GM13976 (cell line): ENCODE measurements around the gene MTMR6.

Experiments used
- DNase-seq: peaks from one replicate; pipeline ENCODE4 v3.0.0; 2012; ENCODE audit warnings: low spot score
- in situ Hi-C: fragments of 300-500 bp; cut with MboI; formaldehyde crosslinking; loops from one replicate; pipeline ENCODE4 v1.12.0; 2022; ENCODE audit warnings: low sequenced_read_pairs, mixed read lengths, inconsistent platforms; ENCODE audit not compliant: unreplicated experiment
- TF ChIP-seq, protein P1 (sequence below): IDR thresholded peaks from 2 replicates; pipeline ENCODE4 v1.5.1; 2012; ENCODE audit warnings: borderline replicate concordance, mild to moderate bottlenecking; ENCODE audit not compliant: insufficient read depth; ENCODE audit errors: extremely low read depth, missing control alignments, control extremely low read depth

Gene MTMR6

DNA sequence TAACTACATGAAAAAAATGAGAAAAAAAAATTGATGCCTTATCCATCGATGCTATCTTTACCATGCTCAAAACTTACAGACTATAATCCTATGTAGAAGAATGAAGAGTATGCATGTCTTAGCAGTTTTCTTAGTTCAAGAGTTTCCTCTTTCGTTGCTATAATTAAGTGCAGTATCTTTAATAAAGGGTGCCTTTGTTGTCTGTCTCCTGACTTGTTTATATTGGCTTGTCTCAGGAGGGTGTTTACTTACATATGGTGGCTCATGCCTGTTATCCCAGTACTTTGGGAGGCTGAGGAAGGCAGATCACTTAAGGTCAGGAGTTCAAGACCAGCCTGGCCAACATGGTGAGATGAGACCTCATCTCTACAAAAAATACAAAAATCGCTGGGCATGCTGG, 44.3 kb downstream of the MTMR6 start:
- TF ChIP-seq, protein P1, sequence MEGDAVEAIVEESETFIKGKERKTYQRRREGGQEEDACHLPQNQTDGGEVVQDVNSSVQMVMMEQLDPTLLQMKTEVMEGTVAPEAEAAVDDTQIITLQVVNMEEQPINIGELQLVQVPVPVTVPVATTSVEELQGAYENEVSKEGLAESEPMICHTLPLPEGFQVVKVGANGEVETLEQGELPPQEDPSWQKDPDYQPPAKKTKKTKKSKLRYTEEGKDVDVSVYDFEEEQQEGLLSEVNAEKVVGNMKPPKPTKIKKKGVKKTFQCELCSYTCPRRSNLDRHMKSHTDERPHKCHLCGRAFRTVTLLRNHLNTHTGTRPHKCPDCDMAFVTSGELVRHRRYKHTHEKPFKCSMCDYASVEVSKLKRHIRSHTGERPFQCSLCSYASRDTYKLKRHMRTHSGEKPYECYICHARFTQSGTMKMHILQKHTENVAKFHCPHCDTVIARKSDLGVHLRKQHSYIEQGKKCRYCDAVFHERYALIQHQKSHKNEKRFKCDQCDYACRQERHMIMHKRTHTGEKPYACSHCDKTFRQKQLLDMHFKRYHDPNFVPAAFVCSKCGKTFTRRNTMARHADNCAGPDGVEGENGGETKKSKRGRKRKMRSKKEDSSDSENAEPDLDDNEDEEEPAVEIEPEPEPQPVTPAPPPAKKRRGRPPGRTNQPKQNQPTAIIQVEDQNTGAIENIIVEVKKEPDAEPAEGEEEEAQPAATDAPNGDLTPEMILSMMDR = no peak
- no peak for DNase-seq
- in situ Hi-C loops = no loop called here

- DNase-seq = no peak
- in situ Hi-C loops = no loop called here
These were observed 46.3 kb downstream of the MTMR6 start for GRCh38 chr13:25241007-25241406.

GRCh38 chr13:25237083-25237482, 50.2 kb downstream of the MTMR6 start:
- DNase-seq = no peak
- in situ Hi-C loops = no loop called here
- TF ChIP-seq, protein P1 = no peak

More at GRCh38 chr13:25241007-25241406, 46.3 kb downstream of the MTMR6 start:
- TF ChIP-seq, protein P1 = no peak

GRCh38 chr13:25233861-25234260, 53.4 kb downstream of the MTMR6 start:
- TF ChIP-seq, protein P1 = no peak
- DNase-seq = no peak
- in situ Hi-C loops = no loop called here

DNA sequence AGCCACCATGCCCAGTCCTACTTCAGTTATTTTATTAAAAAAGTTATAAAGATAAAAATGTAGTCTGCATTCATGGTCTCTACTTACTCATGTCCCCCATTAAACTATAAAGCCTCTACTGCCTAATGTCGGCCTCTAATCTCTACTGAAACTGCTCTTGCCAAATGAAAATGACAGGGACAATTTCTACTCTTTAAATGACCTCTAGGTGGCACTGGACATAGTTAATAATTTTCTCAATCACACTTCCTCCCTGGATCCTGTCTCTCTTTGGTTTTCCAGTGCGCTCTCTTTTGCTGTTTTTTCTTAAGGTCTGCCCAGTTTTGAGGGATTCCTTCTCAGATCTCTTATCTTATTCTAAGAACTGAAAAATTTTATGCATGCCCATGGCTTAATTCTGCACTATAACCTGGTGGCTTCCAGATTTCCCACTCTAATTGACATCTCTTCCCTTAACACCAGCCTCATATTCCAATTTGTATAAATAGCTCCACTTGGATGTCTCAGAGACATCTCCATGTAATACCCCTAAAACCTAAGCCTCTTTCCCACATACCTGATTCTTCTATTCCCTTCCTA, 54.3 kb downstream of the MTMR6 start:
- in situ Hi-C loops = no loop called here
- DNase-seq = peak; percentile 58

GRCh38 chr13:25231517-25231916, 55.8 kb downstream of the MTMR6 start:
- TF ChIP-seq, protein P1 = no peak
- DNase-seq = no peak
- in situ Hi-C loops = no loop called here

More for the DNA sequence above, 54.3 kb downstream of the MTMR6 start:
- TF ChIP-seq, protein P1 = peak; percentile 36

GRCh38 chr13:25227690-25228089, 59.6 kb downstream of the MTMR6 start:
- DNase-seq = no peak
- TF ChIP-seq, protein P1 = no peak
- in situ Hi-C loops = no loop called here
